Activated T-cell treated with anti-CD3 and anti-CD28 coated beads, Interleukin-2, amount 50 U/mL, for 24 hours (primary cell): ENCODE results near the gene RUNX1.

ENCODE experiments used
- DNase-seq: peaks from one replicate; pipeline ENCODE4 v3.0.0-alpha.2; 2020
- H3K27ac Mint-ChIP-seq: 2 replicates; pipeline ENCODE4 v1.8.0; 2020; ENCODE audit warnings: mild to moderate bottlenecking, mixed read lengths
- H3K27me3 Mint-ChIP-seq: 2 replicates; pipeline ENCODE4 v1.8.0; 2020; ENCODE audit warnings: mixed read lengths
- H3K36me3 Mint-ChIP-seq: 2 replicates; pipeline ENCODE4 v1.8.0; 2020; ENCODE audit warnings: low read depth, mixed read lengths
- H3K4me1 Mint-ChIP-seq: 2 replicates; pipeline ENCODE4 v1.8.0; 2020; ENCODE audit warnings: low read depth, mixed read lengths
- H3K4me3 Mint-ChIP-seq: 2 replicates; pipeline ENCODE4 v1.8.0; 2020; ENCODE audit warnings: mild to moderate bottlenecking, moderate library complexity, mixed read lengths
- H3K9me3 Mint-ChIP-seq: 2 replicates; pipeline ENCODE4 v1.8.0; 2020; ENCODE audit warnings: mixed read lengths

The RUNX1 gene

DNA sequence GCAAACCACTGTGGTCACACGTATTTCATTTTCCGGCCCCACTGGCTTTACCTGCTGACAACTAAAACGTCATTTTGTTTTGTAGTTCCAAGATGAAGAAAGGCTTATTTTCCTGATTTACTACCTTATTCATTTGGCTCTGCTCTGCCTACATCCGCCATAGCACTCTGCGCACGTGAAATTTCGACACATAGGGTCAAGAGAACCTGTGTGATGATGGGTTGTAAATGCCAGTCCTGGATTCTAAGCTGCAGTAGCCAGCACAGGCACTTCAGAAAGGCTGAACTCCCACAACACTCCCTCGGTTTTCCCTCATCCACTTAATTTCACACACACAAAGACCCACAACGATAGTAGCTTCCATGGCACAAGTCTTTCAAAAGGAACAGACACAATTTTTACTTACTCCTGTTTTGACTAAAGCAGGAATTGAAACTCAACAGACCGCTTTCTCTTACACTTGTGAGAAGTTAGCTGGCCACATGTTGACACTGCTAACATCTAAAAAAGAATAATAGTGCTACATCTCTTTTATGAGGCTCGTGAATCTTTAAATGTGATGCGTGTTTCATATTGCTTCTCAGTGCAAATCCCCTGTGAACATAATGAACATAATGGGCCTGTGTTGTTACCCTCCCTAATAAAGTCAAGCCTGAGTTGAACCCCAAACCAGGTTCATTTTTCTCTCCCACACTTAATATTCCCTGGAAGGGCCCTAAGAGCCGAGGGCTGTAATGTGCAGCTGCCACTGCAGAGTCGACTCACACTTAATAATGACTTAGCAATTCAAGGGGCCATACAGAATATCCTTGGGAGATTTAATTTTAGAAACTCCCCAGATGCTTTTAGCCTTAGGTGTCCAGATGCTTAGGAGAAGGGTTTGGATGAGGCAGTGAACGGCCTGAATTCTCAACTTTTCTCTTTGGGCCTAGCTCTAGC lies 1.5 kb upstream of the RUNX1 start:
- H3K36me3 Mint-ChIP-seq, result peaks cover 20% of the 10 kb centered on the region
- peak overlapping the region; percentile 98 for H3K27ac Mint-ChIP-seq
- DNase-seq, result no peak
- H3K27me3 Mint-ChIP-seq, result no peaks in the 10 kb centered on the region
- H3K4me3 Mint-ChIP-seq, result peak overlapping the region; percentile 87
- peaks cover 80% of the 10 kb centered on the region for H3K4me1 Mint-ChIP-seq
- no peaks in the 10 kb centered on the region for H3K9me3 Mint-ChIP-seq

DNA sequence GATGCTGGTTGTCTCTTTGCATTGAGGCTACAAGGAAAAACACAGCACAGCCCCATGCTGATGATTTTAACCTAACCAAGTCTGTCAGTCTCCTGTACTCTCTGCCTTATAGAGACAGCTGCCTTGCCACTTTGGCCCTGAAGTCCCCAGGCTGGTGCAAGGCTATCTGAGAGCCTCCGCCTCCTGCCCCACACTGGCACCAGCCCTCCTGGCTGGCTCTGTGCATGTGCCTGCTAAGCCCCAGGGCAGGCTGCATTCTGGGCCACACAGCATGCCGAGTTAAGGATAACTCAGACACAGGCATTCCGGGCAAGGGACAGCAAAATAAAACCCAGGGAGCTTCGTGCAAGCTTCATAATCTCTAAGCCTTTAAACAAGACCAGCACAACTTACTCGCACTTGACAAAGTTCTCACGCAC lies 910 bp downstream of the RUNX1 start:
- no peaks in the 10 kb centered on the region for H3K9me3 Mint-ChIP-seq
- H3K27ac Mint-ChIP-seq, result peak overlapping the region; percentile 98
- DNase-seq, result peak; percentile 74
- H3K4me3 Mint-ChIP-seq, result peak overlapping the region; percentile 87
- H3K4me1 Mint-ChIP-seq, result peaks cover 98% of the 10 kb centered on the region
- H3K27me3 Mint-ChIP-seq, result no peaks in the 10 kb centered on the region
- H3K36me3 Mint-ChIP-seq, result peaks cover 32% of the 10 kb centered on the region

- H3K36me3 Mint-ChIP-seq, result peaks cover 43% of the 10 kb centered on the region
- H3K27me3 Mint-ChIP-seq, result no peaks in the 10 kb centered on the region
- peaks cover 98% of the 10 kb centered on the region for H3K4me1 Mint-ChIP-seq
- peak overlapping the region; percentile 87 for H3K4me3 Mint-ChIP-seq
- peak overlapping the region; percentile 98 for H3K27ac Mint-ChIP-seq
- H3K9me3 Mint-ChIP-seq, result no peaks in the 10 kb centered on the region
- DNase-seq, result peak; percentile 61
These were observed 2.2 kb downstream of the RUNX1 start for GRCh38 chr21:35046880-35047229.

DNA sequence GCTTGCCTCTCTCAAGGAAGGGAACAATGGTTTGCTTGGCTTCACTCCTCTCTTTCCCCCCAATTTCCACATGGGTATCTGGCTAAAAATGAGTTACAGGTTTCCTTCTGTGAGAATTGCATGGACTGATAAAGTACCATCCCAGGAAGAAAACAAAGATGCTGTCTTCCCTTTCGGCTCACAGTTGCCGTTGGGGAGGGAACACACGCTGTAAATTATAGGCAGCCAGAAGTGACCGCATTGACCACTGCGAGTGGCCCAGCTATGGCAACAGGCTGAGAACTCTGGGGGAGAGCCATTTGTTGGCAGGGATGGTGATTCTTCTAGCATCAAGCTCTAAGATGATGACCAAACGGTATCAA lies 2.9 kb downstream of the RUNX1 start:
- peak overlapping the region; percentile 87 for H3K4me3 Mint-ChIP-seq
- peaks cover 98% of the 10 kb centered on the region for H3K4me1 Mint-ChIP-seq
- H3K36me3 Mint-ChIP-seq, result peaks cover 48% of the 10 kb centered on the region
- H3K27ac Mint-ChIP-seq, result peak overlapping the region; percentile 98
- no peaks in the 10 kb centered on the region for H3K27me3 Mint-ChIP-seq
- peak; percentile 49 for DNase-seq
- H3K9me3 Mint-ChIP-seq, result no peaks in the 10 kb centered on the region

DNA sequence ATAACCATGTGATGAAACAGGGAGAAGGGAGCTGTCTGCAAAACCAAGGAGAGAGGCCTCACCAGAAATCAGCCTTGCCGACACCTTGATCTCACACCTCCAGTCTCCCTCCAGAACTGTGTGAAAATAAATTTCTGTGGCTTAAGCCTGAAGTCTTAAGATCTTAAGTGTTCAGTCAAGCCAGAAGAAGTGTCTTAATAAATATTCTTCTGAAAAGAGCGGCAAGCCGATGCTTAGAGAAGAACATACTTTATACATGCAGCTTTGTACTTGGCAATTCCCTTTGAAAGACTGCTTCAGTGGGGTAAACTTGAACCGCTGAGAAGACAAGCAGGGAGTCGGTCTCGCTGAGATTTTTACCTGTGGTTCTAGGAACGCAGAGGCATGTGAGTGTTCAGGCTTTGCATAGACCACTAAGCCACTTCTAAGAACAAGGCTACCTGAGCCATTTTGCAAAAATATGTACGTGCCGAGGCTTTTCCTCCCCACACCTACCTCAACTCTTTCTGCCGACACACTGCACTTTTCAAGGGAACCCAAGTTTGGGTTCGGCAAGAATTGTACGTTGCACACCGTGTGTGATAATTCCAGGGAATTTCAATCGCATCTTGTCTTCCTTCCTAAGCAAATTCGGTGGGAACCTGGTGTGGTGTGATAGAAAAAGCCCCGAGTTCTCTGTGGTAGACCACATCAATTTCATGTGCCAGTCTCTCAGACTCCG lies 3.4 kb downstream of the RUNX1 start:
- H3K27ac Mint-ChIP-seq, result peak overlapping the region; percentile 98
- no peaks in the 10 kb centered on the region for H3K27me3 Mint-ChIP-seq
- peak overlapping the region; percentile 87 for H3K4me3 Mint-ChIP-seq
- peaks cover 49% of the 10 kb centered on the region for H3K36me3 Mint-ChIP-seq
- no peaks in the 10 kb centered on the region for H3K9me3 Mint-ChIP-seq
- peak; percentile 70 for DNase-seq
- peaks cover 98% of the 10 kb centered on the region for H3K4me1 Mint-ChIP-seq

- Mint-ChIP-seq H3K4me3 (peak overlapping the region; percentile 87), H3K27me3 (no peaks in the 10 kb centered on the region), H3K36me3 (peaks cover 53% of the 10 kb centered on the region), H3K4me1 (peaks cover 96% of the 10 kb centered on the region), H3K9me3 (no peaks in the 10 kb centered on the region), H3K27ac (peak overlapping the region; percentile 98)
- peak; percentile 67 for DNase-seq
These were observed 4.1 kb downstream of the RUNX1 start for GRCh38 chr21:35044770-35045541.

- H3K4me1 Mint-ChIP-seq, result peaks cover 95% of the 10 kb centered on the region
- no peak for DNase-seq
- no peaks in the 10 kb centered on the region for H3K27me3 Mint-ChIP-seq
- H3K36me3 Mint-ChIP-seq, result peaks cover 55% of the 10 kb centered on the region
- no peaks in the 10 kb centered on the region for H3K9me3 Mint-ChIP-seq
- H3K27ac Mint-ChIP-seq, result peak overlapping the region; percentile 98
- peak overlapping the region; percentile 87 for H3K4me3 Mint-ChIP-seq
These were observed 5.0 kb downstream of the RUNX1 start for GRCh38 chr21:35044128-35044527.

DNA sequence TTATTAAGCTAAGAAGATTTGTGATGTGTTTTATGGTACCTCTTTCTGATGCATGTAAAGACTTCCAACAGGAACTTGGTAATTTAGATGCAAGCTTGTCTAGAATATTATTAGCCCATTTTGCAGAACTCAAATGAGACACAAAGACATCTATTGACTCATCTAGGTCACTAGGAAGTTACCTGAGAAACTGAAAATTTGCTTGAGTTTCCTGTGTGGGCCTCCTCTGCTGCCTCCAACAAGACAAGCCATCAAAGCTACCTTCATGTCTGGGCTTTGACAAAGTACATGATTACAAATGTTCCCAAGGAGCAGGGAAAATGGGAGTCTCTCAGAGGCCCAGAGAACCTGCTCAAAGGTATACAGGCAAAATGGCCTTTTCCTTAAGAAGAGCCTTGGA lies 5.6 kb downstream of the RUNX1 start:
- Mint-ChIP-seq H3K4me3 (peak overlapping the region; percentile 87), H3K27ac (peak overlapping the region; percentile 98), H3K9me3 (no peaks in the 10 kb centered on the region), H3K27me3 (no peaks in the 10 kb centered on the region), H3K4me1 (peaks cover 96% of the 10 kb centered on the region), H3K36me3 (peaks cover 59% of the 10 kb centered on the region)
- no peak for DNase-seq

DNA sequence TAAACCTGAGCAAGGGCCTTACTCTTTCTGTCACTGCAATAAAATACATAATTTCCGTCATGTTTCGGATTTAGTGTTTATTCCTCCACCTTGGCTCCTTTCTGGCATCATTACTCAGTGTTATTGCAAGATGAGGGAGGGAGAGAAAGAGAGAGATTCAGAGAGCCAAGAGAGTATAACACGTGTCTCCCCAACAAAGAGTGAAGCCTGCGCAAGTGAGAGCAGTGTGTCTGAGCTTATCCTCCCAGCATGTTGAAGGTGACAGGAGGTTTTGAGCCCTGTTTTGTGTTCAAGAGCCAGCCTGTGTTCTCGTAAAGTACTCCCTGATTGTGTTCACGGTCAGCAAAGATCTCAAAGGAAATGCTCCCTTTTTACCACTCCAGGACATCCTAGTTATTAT lies 6.3 kb downstream of the RUNX1 start:
- no peak for DNase-seq
- Mint-ChIP-seq H3K4me3 (peak overlapping the region; percentile 87), H3K27me3 (no peaks in the 10 kb centered on the region), H3K4me1 (peaks cover 96% of the 10 kb centered on the region), H3K27ac (peak overlapping the region; percentile 98), H3K9me3 (no peaks in the 10 kb centered on the region), H3K36me3 (peaks cover 52% of the 10 kb centered on the region)

GRCh38 chr21:35041881-35042280 lies 7.2 kb downstream of the RUNX1 start:
- DNase-seq, result no peak
- Mint-ChIP-seq H3K27ac (peak overlapping the region; percentile 98), H3K4me3 (peak overlapping the region; percentile 87), H3K4me1 (peaks cover 97% of the 10 kb centered on the region), H3K36me3 (peaks cover 45% of the 10 kb centered on the region), H3K9me3 (no peaks in the 10 kb centered on the region), H3K27me3 (no peaks in the 10 kb centered on the region)

GRCh38 chr21:35041122-35041521 lies 8.0 kb downstream of the RUNX1 start:
- Mint-ChIP-seq H3K4me3 (peak overlapping the region; percentile 87), H3K36me3 (peaks cover 47% of the 10 kb centered on the region)

GRCh38 chr21:35039595-35040289 lies 9.4 kb downstream of the RUNX1 start:
- H3K4me1 Mint-ChIP-seq, result peaks cover 96% of the 10 kb centered on the region
- DNase-seq, result no peak
- no peaks in the 10 kb centered on the region for H3K27me3 Mint-ChIP-seq
- H3K36me3 Mint-ChIP-seq, result peaks cover 55% of the 10 kb centered on the region
- H3K9me3 Mint-ChIP-seq, result no peaks in the 10 kb centered on the region
- peak overlapping the region; percentile 70 for H3K27ac Mint-ChIP-seq
- H3K4me3 Mint-ChIP-seq, result peak overlapping the region; percentile 47

More at GRCh38 chr21:35041122-35041521, 8.0 kb downstream of the RUNX1 start:
- Mint-ChIP-seq H3K4me1 (peaks cover 97% of the 10 kb centered on the region), H3K27me3 (no peaks in the 10 kb centered on the region), H3K27ac (peak overlapping the region; percentile 98), H3K9me3 (no peaks in the 10 kb centered on the region)
- no peak for DNase-seq

- DNase-seq, result no peak
- Mint-ChIP-seq H3K4me3 (peak overlapping the region; percentile 72), H3K27me3 (no peaks in the 10 kb centered on the region), H3K9me3 (no peaks in the 10 kb centered on the region), H3K36me3 (peaks cover 58% of the 10 kb centered on the region), H3K27ac (peak overlapping the region; percentile 88), H3K4me1 (peaks cover 96% of the 10 kb centered on the region)
These were observed 10.3 kb downstream of the RUNX1 start for GRCh38 chr21:35038772-35039319.

GRCh38 chr21:35037384-35037765 lies 11.7 kb downstream of the RUNX1 start:
- Mint-ChIP-seq H3K36me3 (peaks cover 58% of the 10 kb centered on the region), H3K27ac (peak overlapping the region; percentile 88), H3K27me3 (no peaks in the 10 kb centered on the region), H3K9me3 (peaks cover 3% of the 10 kb centered on the region), H3K4me3 (peak overlapping the region; percentile 72), H3K4me1 (peaks cover 96% of the 10 kb centered on the region)
- DNase-seq, result no peak
